ENCODE results near the gene MTIF3. TPM values are rescaled to one million over a fixed set of nuclear protein-coding genes. Genes with fewer than 3 reads are reported as not detected.

Gene MTIF3
- total RNA-seq, 2 experiments from 2014 or later, result 37.9 to 42.9 TPM

DNA sequence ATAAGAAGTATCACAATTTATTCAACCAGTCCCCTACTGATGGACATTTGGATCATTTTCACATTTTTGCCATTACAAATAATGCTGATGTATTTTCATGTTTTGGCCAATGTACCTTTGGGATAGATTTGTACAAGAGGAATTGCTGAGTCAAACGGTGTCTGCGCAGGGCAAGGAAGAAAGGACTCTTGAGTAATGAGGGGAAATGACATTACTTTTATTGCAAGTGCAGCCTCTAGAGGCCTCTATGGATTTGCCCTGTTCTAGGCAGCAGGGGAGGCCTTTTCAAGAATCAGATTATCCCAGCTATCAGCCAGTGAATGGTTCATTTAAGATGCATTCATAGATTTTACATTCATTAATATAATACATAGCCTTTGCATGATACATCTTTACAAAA, 58.9 kb downstream of the MTIF3 start:
- Histone ChIP-seq H4K20me1 (ENCODE audit: insufficient read depth, low read length) (no peaks in the 10 kb centered on the region), H3K4me3 (ENCODE audit: low read depth, low read length, poor library complexity, severe bottlenecking) (no peak overlapping the region), H3K9me3 (ENCODE audit: low read length) (no peaks in the 10 kb centered on the region), H3K79me2 (ENCODE audit: insufficient read depth, low read depth, low read length) (no peaks in the 10 kb centered on the region), H3K4me1 (ENCODE audit: insufficient read depth, low read length, poor library complexity, severe bottlenecking) (no peaks in the 10 kb centered on the region), H3K27ac (ENCODE audit: low read depth, low read length, poor library complexity, severe bottlenecking) (no peak overlapping the region), H3K4me2 (ENCODE audit: low read length) (no peak overlapping the region), H3K9me2 (ENCODE audit: insufficient read depth, low read length) (no peaks in the 10 kb centered on the region), H3K36me3 (ENCODE audit: insufficient read depth, low read length) (no peaks in the 10 kb centered on the region), H2AFZ (ENCODE audit: low read length) (no peak overlapping the region)
- TF ChIP-seq EZH2phosphoT487 (IDR thresholded peaks at IDR 0.05; ENCODE audit: borderline replicate concordance, low read depth, low read length), result no peak
- TF ChIP-seq, protein P1, sequence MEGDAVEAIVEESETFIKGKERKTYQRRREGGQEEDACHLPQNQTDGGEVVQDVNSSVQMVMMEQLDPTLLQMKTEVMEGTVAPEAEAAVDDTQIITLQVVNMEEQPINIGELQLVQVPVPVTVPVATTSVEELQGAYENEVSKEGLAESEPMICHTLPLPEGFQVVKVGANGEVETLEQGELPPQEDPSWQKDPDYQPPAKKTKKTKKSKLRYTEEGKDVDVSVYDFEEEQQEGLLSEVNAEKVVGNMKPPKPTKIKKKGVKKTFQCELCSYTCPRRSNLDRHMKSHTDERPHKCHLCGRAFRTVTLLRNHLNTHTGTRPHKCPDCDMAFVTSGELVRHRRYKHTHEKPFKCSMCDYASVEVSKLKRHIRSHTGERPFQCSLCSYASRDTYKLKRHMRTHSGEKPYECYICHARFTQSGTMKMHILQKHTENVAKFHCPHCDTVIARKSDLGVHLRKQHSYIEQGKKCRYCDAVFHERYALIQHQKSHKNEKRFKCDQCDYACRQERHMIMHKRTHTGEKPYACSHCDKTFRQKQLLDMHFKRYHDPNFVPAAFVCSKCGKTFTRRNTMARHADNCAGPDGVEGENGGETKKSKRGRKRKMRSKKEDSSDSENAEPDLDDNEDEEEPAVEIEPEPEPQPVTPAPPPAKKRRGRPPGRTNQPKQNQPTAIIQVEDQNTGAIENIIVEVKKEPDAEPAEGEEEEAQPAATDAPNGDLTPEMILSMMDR (conservative IDR thresholded peaks at IDR 0.05; ENCODE audit: low read length), result peak; percentile 16; the same call in 1 of the 2 replicates
- ChIA-PET POLR2A (interaction anchor here (0.7 kb wide), 1 partner anchor 1594 kb away, joined by 3 read pairs; no protein-coding TSS in a partner anchor), CTCF (ENCODE audit: unreplicated experiment) (no interaction called here)
- intact Hi-C loops (cut with micrococcal nuclease; ENCODE audit: unreplicated experiment), result no loop called here
- BruUV-seq (replicated peaks), result no TSS peak
- no peak for DNase-seq (ENCODE audit: low spot score)

GRCh38 chr13:27389891-27390290, 60.5 kb downstream of the MTIF3 start:
- Histone ChIP-seq H3K4me2 (ENCODE audit: low read length) (no peak overlapping the region), H3K9me2 (ENCODE audit: insufficient read depth, low read length) (no peaks in the 10 kb centered on the region), H3K27ac (ENCODE audit: low read depth, low read length, poor library complexity, severe bottlenecking) (no peak overlapping the region), H3K79me2 (ENCODE audit: insufficient read depth, low read depth, low read length) (no peaks in the 10 kb centered on the region), H3K4me1 (ENCODE audit: insufficient read depth, low read length, poor library complexity, severe bottlenecking) (no peaks in the 10 kb centered on the region), H3K4me3 (ENCODE audit: low read depth, low read length, poor library complexity, severe bottlenecking) (no peak overlapping the region), H3K36me3 (ENCODE audit: insufficient read depth, low read length) (no peaks in the 10 kb centered on the region), H2AFZ (ENCODE audit: low read length) (no peak overlapping the region), H4K20me1 (ENCODE audit: insufficient read depth, low read length) (no peaks in the 10 kb centered on the region), H3K9me3 (ENCODE audit: low read length) (no peaks in the 10 kb centered on the region)
- DNase-seq (ENCODE audit: low spot score), result no peak
- ChIA-PET POLR2A (no interaction called here), CTCF (ENCODE audit: unreplicated experiment) (no interaction called here)
- no TSS peak for BruUV-seq (replicated peaks)
- intact Hi-C loops (cut with micrococcal nuclease; ENCODE audit: unreplicated experiment), result no loop called here
- TF ChIP-seq, protein P1 (conservative IDR thresholded peaks at IDR 0.05; ENCODE audit: low read length), result no peak
- TF ChIP-seq EZH2phosphoT487 (IDR thresholded peaks at IDR 0.05; ENCODE audit: borderline replicate concordance, low read depth, low read length), result no peak

GRCh38 chr13:27388241-27388640, 62.1 kb downstream of the MTIF3 start:
- H3K79me2 ChIP-seq (ENCODE audit: insufficient read depth, low read depth, low read length), result no peaks in the 10 kb centered on the region
- no peaks in the 10 kb centered on the region for H3K9me3 ChIP-seq (ENCODE audit: low read length)
- H3K36me3 ChIP-seq (ENCODE audit: insufficient read depth, low read length), result no peaks in the 10 kb centered on the region
- no peak overlapping the region for H2AFZ ChIP-seq (ENCODE audit: low read length)
- H3K4me1 ChIP-seq (ENCODE audit: insufficient read depth, low read length, poor library complexity, severe bottlenecking), result no peaks in the 10 kb centered on the region
- BruUV-seq (replicated peaks), result no TSS peak
- ChIA-PET CTCF (ENCODE audit: unreplicated experiment) (no interaction called here), POLR2A (interaction anchor here (0.5 to 0.7 kb wide), 5 partner anchors 22 to 1062 kb away, joined by 3 to 4 read pairs (median 3); no protein-coding TSS in a partner anchor)
- H3K27ac ChIP-seq (ENCODE audit: low read depth, low read length, poor library complexity, severe bottlenecking), result no peak overlapping the region
- no peaks in the 10 kb centered on the region for H4K20me1 ChIP-seq (ENCODE audit: insufficient read depth, low read length)
- no peaks in the 10 kb centered on the region for H3K9me2 ChIP-seq (ENCODE audit: insufficient read depth, low read length)
- DNase-seq (ENCODE audit: low spot score), result no peak
- TF ChIP-seq, protein P1 (conservative IDR thresholded peaks at IDR 0.05; ENCODE audit: low read length), result no peak
- no peak for TF ChIP-seq EZH2phosphoT487 (IDR thresholded peaks at IDR 0.05; ENCODE audit: borderline replicate concordance, low read depth, low read length)
- H3K4me3 ChIP-seq (ENCODE audit: low read depth, low read length, poor library complexity, severe bottlenecking), result no peak overlapping the region
- no peak overlapping the region for H3K4me2 ChIP-seq (ENCODE audit: low read length)
- intact Hi-C loops (cut with micrococcal nuclease; ENCODE audit: unreplicated experiment), result no loop called here

Small RNA genes lying within 50 kb of the gene (small RNA-seq; reads per million reads assigned to genes)
- gene RNU6-63P (not detected), gene RNY1P1 (not detected)

Other genes with a start within 250 kb of the MTIF3 start
- 1,266 and 1,706 TPM in 2 replicates for gene RPL21, start 199.0 kb downstream of the MTIF3 start, total RNA-seq (2014; rRNA removed; shearing (Covaris generic))
- 1,530 and 1,738 TPM in 2 replicates for gene RPL21, start 199.0 kb downstream of the MTIF3 start, total RNA-seq (2022)
- 1.3 and 5.1 TPM in 2 replicates for gene RASL11A, start 179.7 kb downstream of the MTIF3 start, total RNA-seq (2014; rRNA removed; shearing (Covaris generic))
- gene RASL11A, start 179.7 kb downstream of the MTIF3 start, total RNA-seq (2022), result 1.4 and 2.4 TPM in 2 replicates
- 220 and 251 TPM in 2 replicates for gene GTF3A, start 25.9 kb downstream of the MTIF3 start, total RNA-seq (2014; rRNA removed; shearing (Covaris generic))
- gene GTF3A, start 25.9 kb downstream of the MTIF3 start, total RNA-seq (2022), result 242 and 245 TPM in 2 replicates
- gene LNX2, start 170.0 kb upstream of the MTIF3 start, total RNA-seq (2014; rRNA removed; shearing (Covaris generic)), result 5.9 and 6.8 TPM in 2 replicates
- gene LNX2, start 170.0 kb upstream of the MTIF3 start, total RNA-seq (2022), result 9.7 TPM in 2 replicates
- gene POLR1D, start 171.3 kb upstream of the MTIF3 start, total RNA-seq (2014; rRNA removed; shearing (Covaris generic)), result 115 and 129 TPM in 2 replicates
- 174 TPM in 2 replicates for gene POLR1D, start 171.3 kb upstream of the MTIF3 start, total RNA-seq (2022)